Measurements from ENCODE around the gene VTI1A.

DNA sequence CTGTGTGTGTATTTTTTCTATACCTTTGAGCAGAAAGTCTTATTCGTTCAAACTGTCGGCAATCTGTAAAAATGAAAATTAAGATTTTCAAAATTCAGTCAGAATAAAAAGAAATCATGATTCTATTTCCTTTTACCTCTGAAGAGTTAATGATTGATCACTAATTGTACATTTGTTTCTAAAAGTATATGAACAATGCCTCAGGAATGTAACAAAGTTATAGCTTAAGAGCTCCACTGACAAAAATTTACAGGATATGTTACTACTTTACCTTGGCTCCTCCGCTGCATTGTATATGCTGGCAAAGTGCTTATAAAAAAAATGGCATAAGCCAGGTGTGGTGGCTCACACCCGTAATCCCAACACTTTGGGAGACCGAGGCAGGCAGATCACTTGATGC, 225.7 kb downstream of the VTI1A start:
- TF ChIP-seq, protein P1, sequence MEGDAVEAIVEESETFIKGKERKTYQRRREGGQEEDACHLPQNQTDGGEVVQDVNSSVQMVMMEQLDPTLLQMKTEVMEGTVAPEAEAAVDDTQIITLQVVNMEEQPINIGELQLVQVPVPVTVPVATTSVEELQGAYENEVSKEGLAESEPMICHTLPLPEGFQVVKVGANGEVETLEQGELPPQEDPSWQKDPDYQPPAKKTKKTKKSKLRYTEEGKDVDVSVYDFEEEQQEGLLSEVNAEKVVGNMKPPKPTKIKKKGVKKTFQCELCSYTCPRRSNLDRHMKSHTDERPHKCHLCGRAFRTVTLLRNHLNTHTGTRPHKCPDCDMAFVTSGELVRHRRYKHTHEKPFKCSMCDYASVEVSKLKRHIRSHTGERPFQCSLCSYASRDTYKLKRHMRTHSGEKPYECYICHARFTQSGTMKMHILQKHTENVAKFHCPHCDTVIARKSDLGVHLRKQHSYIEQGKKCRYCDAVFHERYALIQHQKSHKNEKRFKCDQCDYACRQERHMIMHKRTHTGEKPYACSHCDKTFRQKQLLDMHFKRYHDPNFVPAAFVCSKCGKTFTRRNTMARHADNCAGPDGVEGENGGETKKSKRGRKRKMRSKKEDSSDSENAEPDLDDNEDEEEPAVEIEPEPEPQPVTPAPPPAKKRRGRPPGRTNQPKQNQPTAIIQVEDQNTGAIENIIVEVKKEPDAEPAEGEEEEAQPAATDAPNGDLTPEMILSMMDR (IDR thresholded peaks at IDR 0.05; ENCODE audit: low read length): no peak
- TF ChIP-seq EZH2phosphoT487 (IDR thresholded peaks at IDR 0.05; ENCODE audit: low read length) (no peak), EZH2 (optimal IDR thresholded peaks at IDR 0.05; ENCODE audit: low read depth, low read length) (no peak)
